HG02840 (cell line): ENCODE data around the gene BCOR.

ENCODE experiments used
- ATAC-seq: cut with Tn5 transposase; IDR thresholded peaks from one replicate; pipeline ENCODE4 v1.9.1; 2021; ENCODE audit warnings: mild to moderate bottlenecking, moderate library complexity, moderate number of reproducible peaks; ENCODE audit not compliant: unreplicated experiment, low FRiP score

Gene BCOR

GRCh38 chrX:40008791-40009461 lies 88.8 kb downstream of the BCOR start:
- no peak for ATAC-seq

- no peak for ATAC-seq
Observed at GRCh38 chrX:40007756-40008705, 89.7 kb downstream of the BCOR start.

GRCh38 chrX:40007131-40007755 lies 90.5 kb downstream of the BCOR start:
- ATAC-seq: no peak

GRCh38 chrX:40006106-40007017 lies 91.4 kb downstream of the BCOR start:
- no peak for ATAC-seq

GRCh38 chrX:40005292-40006011 lies 92.3 kb downstream of the BCOR start:
- no peak for ATAC-seq

GRCh38 chrX:40004921-40005291 lies 92.9 kb downstream of the BCOR start:
- no peak for ATAC-seq

GRCh38 chrX:40004246-40004535 lies 93.6 kb downstream of the BCOR start:
- ATAC-seq: no peak

GRCh38 chrX:40003428-40004245 lies 94.1 kb downstream of the BCOR start:
- ATAC-seq: no peak

- ATAC-seq: no peak
Observed at GRCh38 chrX:40003071-40003427, 94.7 kb downstream of the BCOR start.
